Gastroesophageal sphincter (tissue), 3 donors: Measurements from ENCODE around the gene KCTD16.

Experiments used
- EP300 ChIP-seq: sonication (generic); formaldehyde crosslinking; IDR thresholded peaks from one replicate; pipeline ENCODE4 v1.6.1; 2017; ENCODE audit warnings: antibody characterized with exemption, mild to moderate bottlenecking
- POLR2A ChIP-seq, 2 donors: fragments of 450-650 bp; IDR thresholded peaks; one replicate each; pipeline ENCODE4 v1.6.1; 2017; ENCODE audit warnings: antibody characterized with exemption in 2 of 2, mild to moderate bottlenecking in 2 of 2, moderate library complexity in 1 of 2
- TF ChIP-seq, protein P1 (sequence below), 4 experiments: fragments of 200-600 bp in 2 of 4; fragments of 450-650 bp in 2 of 4; sonication (generic) in 1 of 4; IDR thresholded peaks; one replicate each; pipeline ENCODE4 v1.5.1; 2017 to 2019; ENCODE audit warnings: antibody characterized with exemption in 4 of 4, mild to moderate bottlenecking in 2 of 4, moderate library complexity in 2 of 4

DNA sequence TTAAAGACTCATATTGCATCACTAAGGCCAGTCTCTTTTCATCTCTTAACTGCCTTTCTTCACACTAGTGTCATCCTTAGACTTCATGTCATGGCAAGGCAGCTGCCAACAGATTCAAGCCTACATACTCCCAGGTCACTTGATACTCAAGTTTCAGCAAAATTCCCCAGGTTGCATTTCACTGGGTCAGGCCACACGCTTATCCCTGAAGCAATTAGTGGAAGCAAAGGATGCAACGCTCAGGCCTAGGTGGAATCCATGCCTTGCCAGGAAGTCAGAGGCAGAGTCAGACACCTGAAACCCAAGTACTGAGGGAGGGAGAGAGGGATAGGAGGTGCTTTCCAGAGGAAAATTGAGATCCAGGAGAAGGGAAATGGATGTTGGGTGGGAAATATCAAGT, 29.1 kb upstream of the KCTD16 start:
- TF ChIP-seq POLR2A (IDR thresholded peaks at IDR 0.05) (no peak), EP300 (no peak)
- TF ChIP-seq, protein P1, sequence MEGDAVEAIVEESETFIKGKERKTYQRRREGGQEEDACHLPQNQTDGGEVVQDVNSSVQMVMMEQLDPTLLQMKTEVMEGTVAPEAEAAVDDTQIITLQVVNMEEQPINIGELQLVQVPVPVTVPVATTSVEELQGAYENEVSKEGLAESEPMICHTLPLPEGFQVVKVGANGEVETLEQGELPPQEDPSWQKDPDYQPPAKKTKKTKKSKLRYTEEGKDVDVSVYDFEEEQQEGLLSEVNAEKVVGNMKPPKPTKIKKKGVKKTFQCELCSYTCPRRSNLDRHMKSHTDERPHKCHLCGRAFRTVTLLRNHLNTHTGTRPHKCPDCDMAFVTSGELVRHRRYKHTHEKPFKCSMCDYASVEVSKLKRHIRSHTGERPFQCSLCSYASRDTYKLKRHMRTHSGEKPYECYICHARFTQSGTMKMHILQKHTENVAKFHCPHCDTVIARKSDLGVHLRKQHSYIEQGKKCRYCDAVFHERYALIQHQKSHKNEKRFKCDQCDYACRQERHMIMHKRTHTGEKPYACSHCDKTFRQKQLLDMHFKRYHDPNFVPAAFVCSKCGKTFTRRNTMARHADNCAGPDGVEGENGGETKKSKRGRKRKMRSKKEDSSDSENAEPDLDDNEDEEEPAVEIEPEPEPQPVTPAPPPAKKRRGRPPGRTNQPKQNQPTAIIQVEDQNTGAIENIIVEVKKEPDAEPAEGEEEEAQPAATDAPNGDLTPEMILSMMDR (IDR thresholded peaks at IDR 0.05) = no peak
